HG02970 (cell line): ENCODE results near the gene SYCP2L.
"Not testable (repeated sequence)": the region's sequence is repeated elsewhere in the genome, so short reads cannot be mapped to it uniquely, and the experiment has no call there.

ENCODE experiments used
- ATAC-seq: cut with Tn5 transposase; IDR thresholded peaks from one replicate; pipeline ENCODE4 v1.9.1; 2021; ENCODE audit warnings: mild to moderate bottlenecking, moderate library complexity, moderate number of reproducible peaks; ENCODE audit not compliant: unreplicated experiment, low FRiP score

SYCP2L gene

DNA sequence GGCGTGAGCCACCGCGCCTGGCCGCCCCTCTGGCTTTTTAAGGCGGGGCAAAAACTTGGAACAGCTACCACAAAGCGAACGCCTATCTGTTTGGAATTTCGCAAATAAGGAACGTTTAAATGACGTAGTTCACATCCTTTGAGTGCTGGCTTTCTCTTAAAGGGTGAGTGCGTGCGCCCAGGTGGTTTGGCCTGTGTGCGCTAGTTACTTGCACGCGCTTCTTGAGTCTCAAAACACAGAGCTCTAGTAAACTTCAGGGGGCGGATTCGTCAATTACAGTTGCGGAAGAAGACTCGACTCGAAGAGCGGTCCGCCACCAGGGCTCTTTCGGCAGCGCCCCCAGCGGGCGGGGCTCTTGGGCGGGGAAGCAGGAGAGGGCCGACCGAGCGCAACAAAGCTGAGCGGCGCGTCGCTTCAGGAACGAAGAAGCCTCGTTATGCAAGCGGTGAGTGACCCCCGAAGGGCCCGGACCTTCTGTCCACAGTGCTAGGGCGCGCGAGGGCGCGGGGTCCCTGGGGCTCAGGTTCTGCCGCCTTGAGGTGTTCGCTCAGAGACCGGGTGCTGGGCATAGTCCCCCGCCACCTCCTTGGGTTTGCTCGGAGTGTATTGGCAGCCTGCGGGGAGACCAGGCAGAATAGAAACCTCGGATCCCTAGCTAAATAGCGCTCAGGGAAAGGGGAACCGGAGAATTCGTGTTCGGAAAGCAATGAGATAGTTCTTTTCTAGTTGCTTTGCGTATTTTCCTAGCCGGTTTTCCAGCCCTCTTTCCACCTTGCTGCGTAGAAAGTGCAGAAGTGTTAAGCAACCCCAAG, at the start of gene SYCP2L:
Gene SYCP2L, plus strand, starts transcription at position 362 of the 812 bp plus-strand sequence. Its CDS starts 75 bp downstream, at position 437.
- ATAC-seq, result peak; percentile 64

DNA sequence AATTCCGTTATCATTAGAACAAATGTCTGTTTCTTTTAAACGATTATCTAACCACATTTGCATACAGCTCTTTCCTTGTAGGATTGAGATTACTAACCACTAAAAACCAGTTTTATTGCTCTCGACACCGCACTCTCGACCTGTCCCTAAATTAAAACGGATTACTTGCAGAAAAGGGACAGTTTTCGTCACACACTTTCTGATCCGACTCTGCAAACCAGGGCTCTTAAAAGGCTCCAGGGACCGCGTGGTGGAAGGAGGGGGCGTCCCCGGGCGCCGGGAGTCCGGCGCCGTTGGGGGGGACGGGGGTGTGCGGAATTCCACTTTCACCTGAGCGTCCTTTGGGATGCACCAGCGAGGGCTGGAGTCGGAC, 49.2 kb upstream of the SYCP2L start:
- no peak for ATAC-seq

DNA sequence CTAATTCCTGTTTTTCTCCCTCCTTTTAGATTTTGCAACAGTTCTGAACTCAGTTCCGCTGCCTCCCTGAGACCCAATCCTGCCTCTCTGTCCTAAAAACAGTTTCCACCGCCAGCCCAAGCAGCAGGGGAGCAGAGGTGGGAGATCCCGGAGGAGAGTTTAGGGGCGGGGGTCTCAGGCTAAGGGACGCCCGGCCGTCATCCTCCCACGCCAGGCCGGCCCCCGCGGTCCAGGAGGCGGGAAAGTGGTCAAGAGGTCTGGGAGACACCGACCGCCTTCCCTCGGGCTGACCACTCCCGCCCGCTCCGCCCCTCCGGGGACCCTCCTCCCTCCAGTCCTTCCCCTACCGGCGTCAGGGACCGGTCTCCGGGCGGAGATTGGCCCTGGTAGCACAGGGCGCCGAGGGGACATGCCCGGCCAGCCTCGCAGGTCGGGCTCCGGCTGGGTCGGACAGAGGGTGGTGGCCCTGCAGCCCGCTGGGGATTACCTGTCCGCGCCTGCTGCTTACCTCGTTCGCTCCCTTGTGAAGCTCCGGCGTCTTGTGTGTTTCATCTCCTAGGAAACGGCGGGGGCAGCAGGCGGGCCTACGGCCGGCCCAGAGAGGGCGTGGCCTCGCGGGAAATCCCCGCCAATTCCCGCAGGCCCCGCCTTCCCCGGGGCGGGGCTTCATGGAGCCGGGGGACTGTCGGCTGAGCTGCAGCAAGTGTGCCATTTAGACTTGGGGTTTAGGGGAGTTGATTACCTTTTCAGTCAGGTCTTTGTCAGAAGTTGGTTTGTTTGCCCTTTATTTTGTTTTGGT, 48.7 kb upstream of the SYCP2L start, which contains the start of gene MAK:
Gene MAK, minus strand, starts transcription at position 545 of the 799 bp plus-strand sequence. CDS start 7,891 bp downstream, outside the sequence.
- peak; percentile 89 for ATAC-seq

DNA sequence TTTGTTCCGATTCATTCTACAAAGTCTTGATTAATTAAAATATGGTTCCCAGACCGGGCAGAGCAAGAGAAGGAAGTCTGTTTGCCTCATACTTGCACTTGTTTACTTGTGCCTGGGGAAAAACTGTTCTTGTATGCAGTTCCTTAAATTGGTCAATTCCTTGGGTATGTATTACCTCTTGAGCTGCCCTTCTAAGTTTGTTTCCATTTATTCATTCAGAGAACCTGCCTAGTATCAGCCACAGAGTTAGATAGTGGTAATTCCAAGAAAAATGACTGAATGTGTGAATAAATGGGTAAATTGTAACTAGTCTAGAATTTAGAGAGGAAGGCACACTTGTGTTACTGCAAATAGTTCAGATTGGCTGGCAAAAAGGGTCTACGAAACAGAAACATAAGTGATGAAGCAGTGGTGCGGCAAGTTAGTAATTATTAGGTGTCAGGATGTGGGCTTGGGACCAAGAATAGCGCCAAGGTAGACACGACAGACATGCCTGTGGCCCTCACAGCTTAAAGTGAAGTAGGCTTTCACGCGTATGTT, 48.0 kb upstream of the SYCP2L start:
- ATAC-seq, result peak; percentile 43

DNA sequence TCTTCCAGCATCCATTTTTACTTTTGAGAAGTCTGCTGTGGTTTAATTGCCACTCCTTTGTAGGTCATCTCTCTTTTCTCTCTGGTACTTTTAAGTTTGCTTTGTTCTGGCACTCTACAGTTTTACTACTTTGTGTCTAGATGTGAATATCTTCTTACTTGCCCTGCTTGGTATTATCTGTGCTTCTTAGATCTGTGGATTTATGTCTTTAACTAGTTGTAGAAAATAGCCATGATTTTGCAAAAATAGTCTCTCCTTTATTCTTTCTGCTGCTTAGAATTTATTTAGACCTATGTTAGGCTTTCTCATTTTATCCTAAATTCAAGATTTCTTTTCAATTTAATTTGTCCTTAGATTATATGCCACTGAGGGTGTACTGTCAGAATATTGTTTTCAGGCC, 43.3 kb upstream of the SYCP2L start:
- no peak for ATAC-seq

DNA sequence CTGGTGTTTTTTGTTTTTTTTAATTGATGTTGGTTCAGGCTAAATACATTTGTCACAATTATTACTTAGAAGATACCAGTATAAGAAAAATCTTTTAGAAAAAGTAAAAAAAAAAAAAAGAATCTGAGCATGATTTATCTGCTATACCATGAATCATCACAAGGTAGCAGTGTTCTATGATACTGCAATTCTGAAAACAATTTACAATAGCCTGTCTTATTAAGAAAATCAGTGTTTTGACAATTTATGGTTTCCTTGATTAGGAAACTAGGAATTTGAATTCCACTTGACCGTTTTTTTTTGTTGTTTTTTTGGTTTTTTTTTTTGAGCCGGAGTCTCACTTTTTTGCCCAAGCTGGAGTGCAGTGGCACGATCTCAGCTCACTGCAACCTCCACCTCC, 39.2 kb upstream of the SYCP2L start:
- ATAC-seq, result no peak

DNA sequence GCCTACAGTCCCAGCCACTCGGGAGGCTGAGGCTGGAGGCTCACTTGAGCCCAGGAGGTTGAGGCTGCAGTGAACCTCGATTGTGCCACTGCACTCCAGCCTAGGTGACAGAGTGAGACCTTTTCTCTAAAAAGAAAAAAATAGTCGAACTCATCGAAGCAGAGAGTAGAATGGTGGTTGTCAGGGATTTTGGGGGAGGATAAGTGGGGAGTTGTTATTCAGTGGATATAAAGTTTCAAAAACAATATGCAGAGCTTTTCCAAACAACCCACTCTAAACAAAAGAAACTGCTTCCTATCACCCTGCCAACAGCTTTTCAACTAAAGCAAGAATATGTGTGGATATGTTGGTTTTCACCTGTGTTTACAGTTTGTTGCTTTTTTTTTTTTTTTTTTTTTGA, 37.0 kb upstream of the SYCP2L start:
- no peak for ATAC-seq

DNA sequence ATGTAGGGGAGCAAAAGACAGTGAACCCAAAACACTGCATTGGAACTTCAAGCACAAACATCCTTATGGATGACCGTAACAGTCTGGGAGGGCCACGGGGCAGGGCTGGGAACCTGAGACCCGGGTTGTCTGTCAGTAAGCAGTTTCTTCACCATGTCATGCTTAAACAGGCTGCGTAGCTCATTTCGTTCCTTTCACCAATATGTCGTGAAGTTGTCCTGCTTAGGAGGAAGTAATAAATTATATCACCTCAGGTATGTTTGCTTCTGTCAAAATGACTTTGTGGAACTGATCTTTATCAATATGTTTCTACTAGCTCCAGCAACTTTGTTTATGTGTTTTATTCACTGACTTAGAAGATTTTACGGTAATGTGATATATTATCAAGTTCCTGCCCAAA, 36.1 kb upstream of the SYCP2L start:
- no peak for ATAC-seq

DNA sequence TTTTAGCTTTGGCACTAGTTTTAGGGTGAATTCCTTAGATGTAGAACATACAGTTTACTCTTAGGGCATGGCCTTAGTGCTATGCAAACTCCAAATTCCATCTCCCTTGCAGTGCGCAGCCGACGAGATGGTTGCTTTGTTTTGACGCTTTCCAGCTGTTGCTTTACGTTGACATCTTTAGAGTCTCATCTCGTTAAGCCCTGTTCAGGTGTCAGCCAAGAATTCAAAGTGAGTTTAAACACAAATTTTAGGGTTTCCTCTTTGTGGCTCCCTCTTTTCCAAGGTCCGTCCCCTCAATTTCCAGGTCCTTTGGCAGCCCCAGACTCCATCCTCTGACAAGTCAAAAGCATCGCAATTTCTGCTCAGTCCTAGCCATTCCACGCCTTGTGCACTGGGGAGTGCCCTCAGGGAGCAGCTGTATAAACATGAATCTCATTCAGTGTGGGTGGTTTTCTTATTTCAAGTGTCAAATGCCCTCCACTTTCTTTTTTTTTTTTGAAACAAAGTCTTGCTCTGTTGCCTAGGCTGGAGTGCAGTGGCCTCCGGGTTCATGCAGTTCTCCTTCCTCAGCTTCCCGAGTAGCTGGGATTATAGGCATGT, 34.4 kb upstream of the SYCP2L start:
- no peak for ATAC-seq

DNA sequence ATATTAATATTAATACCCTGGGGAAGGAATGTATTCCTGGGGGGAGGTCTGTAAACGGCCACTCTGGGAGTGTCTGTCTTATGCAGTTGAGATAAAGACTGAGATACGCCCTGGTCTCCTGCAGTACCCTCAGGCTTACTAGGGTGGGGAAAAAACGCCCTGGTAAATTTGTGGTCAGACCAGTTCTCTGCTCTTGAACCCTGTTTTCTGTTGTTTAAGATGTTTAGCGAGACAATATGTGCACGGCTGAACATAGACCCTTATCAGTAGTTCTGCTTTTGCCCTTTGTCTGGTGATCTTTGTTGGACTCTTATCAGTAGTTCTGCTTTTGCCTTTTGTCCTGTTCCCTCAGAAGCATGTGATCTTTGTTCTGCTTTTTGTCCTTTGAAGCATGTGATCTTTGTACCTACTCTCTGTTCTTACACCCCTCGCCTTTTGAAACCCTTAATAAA, 33.0 kb upstream of the SYCP2L start:
- not testable (repeated sequence) for ATAC-seq

DNA sequence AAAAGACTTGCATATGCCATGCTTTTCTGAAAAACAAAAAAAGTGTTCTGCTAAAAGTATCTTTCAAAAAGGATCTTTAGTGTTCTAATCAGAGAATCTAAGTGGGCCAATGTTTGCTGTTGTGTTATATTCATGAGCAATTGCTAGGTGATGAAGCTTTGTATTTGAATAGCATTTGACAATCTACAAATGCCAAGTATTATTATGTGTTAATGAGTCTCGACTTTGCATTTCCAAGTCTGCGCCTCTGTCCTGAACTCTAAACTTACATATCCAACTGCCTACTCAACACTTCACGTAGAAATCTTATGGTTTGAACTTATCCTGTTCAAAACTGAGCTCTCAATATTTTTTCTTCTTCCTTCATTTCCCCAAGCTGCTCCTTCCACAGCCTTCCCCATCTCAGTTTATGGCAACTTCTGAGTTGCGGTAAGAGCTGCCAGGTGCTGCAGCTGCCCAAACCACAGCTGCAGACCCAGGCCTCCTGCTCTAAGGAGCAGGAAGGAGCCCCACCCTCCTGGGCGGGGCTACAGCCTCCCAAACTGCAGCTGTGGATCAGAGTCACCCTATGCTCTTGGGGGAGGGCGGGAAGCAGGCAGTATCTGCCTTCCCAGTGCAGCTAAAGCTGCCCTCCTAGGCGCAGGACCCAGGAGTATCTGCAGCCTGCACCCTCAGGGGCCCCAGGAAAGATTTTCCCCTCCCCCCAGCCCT, 31.8 kb upstream of the SYCP2L start:
- ATAC-seq, result no peak

DNA sequence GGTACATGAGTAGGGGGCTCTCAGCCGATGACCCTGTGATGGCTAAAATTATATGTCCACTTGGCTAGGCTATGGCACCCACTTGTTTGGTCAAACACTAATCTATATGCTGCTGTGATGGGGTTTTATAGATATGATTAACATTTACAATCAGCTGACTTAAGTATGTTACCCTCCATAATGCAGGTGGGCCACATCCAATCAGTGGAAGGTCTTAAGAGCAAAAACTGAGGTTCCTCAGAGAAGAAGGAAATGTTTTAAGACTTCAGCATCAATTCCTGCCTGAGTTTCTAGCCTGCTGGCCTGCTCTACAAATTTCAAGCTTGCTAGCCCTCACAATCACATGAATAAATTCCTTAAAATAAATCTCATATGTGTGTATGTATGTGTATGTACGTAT, 29.6 kb upstream of the SYCP2L start:
- no peak for ATAC-seq

DNA sequence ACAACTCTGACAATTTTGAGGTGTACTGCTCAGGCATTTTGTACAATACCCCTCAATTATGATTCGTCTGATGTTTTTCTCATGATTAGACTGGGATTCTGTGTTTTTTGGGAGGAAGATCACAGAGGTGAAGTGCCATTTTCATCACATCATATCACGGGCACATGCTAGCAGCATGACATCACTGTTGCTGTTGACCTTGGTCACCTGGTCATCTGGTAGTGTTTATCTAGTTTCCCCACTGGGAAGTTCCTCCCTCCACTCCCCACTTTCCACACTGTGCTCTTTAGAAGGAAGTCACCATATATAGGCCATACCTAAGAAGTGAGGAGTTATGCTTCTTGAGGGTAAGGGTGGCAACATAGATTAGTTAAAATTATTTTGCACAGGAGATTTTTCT, 25.8 kb upstream of the SYCP2L start:
- ATAC-seq, result no peak

DNA sequence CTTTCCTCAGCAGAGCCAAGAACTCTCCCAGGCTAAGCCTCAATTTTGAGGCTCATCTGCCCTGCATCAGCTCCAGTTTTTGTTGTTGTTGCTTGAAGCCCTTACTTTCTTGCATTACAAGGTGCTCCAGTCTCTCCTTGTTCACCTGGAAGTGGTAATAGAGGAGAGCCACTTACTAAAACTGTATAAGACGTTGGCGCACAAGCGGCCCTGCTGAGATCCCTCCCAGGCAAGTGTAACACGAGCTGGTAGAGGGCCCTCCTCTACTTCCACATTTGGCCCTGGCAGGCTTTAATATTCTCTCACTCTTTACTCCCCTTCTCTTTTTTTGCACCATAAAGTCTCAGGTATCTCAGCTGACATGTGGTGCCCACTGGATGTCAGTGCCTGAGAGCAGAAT, 24.5 kb upstream of the SYCP2L start:
- no peak for ATAC-seq

DNA sequence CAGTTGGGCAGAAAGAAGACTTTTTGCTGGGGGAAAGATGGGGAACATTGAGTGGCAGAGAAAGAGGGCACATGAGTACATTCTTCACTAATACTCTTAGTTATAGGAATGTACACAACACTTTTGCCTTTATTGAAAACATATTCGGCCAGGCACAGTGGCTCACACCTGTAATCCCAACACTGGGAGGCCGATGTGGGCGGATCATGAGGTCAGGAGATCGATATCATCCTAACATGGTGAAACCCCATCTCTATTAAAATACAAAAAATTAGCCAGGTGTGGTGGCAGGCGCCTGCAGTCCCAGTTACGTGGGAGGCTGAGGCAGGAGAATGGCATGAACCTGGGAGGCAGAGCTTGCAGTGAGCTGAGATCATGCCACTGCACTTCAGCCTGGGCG, 23.8 kb upstream of the SYCP2L start:
- not testable (repeated sequence) for ATAC-seq

DNA sequence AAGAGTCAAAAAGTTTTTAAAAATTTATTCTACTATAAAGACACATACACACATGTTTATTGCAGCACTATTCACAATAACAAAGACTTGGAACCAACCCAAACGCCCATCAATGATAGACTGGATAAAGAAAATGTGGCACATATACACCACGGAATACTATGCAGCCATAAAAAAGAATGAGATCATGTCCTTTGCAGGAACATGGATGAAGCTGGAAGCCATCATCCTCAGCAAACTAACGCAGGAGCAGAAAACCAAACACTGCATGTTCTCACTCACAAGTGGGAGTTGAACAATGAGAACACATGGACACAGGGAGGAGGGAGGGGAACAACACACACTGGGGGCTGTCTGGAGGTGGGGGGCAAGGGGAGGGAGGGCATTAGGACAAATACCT, 20.1 kb upstream of the SYCP2L start:
- ATAC-seq, result not testable (repeated sequence)

DNA sequence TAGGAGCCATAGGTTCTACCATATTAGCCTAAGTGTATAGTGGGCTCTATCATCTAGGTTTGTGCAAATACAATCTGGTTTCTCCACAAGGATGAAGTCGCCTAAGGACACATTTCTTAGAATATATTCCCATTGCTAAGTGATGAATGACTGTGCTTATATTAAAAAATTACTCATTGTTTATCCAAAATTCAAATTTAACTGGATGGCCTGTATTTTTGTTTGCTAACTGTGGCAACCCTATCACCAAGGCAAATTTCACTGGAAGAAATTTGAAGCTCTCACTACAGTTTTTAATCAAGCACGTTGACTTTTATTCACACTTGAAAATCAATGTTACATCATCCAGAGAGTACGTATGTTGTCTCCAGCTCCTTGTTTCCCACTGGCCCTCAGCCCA, 18.9 kb upstream of the SYCP2L start:
- no peak for ATAC-seq

DNA sequence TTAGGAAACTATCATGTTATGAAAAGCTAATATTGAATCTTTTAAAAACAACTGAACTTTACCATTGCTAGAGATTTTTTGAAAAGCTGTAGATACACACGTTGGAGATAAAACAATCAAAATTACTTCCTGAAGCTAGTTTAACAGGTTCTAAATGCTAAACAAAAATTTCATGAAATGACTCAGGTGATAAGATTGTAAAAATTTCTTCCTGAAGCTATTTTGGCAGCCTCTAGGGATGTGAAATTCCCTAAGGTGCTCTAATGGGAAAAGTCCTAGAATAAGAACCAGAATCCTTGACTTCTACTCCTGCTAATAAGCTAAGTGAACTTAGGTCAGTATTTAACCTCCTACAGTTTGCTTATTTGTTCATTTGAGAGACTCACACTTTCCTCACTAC, 13.5 kb upstream of the SYCP2L start:
- no peak for ATAC-seq

DNA sequence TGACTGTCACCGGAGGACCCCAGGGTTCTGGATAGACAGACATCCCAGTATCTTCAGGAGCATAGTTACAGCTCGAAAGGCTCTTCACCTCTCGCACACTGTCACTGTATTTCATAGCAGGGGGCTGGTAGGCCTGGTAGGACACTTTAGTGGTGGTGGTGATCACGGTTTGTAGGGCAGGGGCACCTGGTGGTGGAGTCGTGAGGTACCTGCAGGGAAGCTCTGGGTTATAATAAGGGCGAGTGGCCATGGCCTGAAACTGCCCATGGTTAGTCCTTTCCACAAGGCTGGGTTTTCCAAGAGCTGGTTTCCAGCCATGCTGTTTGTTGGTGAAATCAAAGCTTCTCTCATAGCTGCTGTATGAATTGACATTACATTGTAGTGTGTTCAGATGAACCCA, 12.6 kb upstream of the SYCP2L start:
- no peak for ATAC-seq

DNA sequence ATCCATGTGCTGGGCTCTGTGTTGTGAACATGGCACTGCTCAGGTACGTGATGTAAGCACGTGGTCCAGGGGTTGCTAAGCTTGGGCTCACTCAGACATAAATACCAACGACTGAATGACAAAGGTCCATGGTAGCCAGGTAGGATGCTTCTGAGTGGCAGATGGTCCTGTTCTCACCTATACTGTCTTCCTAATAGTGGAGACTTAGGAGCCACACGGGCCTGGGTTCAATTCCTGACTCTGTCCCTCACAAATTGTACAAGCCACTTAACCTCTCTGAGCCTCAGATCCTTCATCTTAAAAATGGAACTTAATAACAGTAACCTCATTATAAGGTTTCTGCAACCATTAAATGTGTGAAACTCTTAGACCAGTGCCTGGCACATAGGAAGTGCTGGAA, 11.8 kb upstream of the SYCP2L start:
- ATAC-seq, result no peak
